Umbilical cord (tissue), 2 donors: Measurements from ENCODE around the gene HDAC4. TPM values are rescaled to one million over a fixed set of nuclear protein-coding genes. Genes with fewer than 3 reads are reported as not detected.

Experiments used
- DNase-seq: peaks from one replicate; pipeline ENCODE4 v3.0.0-alpha.2; 2015; ENCODE audit warnings: low spot score
- total RNA-seq: library from RNA; depleted of rRNA; stranded (reverse); fragments of >200 nt; gene quantifications from one replicate; pipeline ENCODE4 v1.2.3, GENCODE V29; 2014; ENCODE audit warnings: low replicate concordance; ENCODE audit not compliant: insufficient read depth

The HDAC4 gene
- total RNA-seq, 1 donor from 2014 or later, result 99.4 TPM

- no peak for DNase-seq
These were observed 103.4 kb downstream of the HDAC4 start for GRCh38 chr2:239297142-239298004.

- DNase-seq, result no peak
These were observed 104.5 kb downstream of the HDAC4 start for GRCh38 chr2:239296020-239296932.

GRCh38 chr2:239295377-239296019 is 105.3 kb downstream of the HDAC4 start:
- no peak for DNase-seq

- no peak for DNase-seq
These were observed 106.2 kb downstream of the HDAC4 start for GRCh38 chr2:239294571-239295054.

GRCh38 chr2:239293775-239294430 is 106.9 kb downstream of the HDAC4 start:
- DNase-seq, result no peak

- DNase-seq, result peak; percentile 47
These were observed 107.7 kb downstream of the HDAC4 start for GRCh38 chr2:239292959-239293774.

- DNase-seq, result no peak
These were observed 108.3 kb downstream of the HDAC4 start for GRCh38 chr2:239292531-239292930.

- no peak for DNase-seq
These were observed 109.1 kb downstream of the HDAC4 start for GRCh38 chr2:239291475-239292350.

GRCh38 chr2:239290618-239291474 is 110.0 kb downstream of the HDAC4 start:
- peak; percentile 62 for DNase-seq

- DNase-seq, result no peak
These were observed 111.3 kb downstream of the HDAC4 start for GRCh38 chr2:239289545-239289944.

GRCh38 chr2:239288951-239289511 is 111.8 kb downstream of the HDAC4 start:
- peak; percentile 72 for DNase-seq

GRCh38 chr2:239288237-239288636 is 112.6 kb downstream of the HDAC4 start:
- peak; percentile 59 for DNase-seq

- peak; percentile 74 for DNase-seq
These were observed 113.4 kb downstream of the HDAC4 start for GRCh38 chr2:239287461-239287860.

GRCh38 chr2:239286901-239287300 is 113.9 kb downstream of the HDAC4 start:
- no peak for DNase-seq

GRCh38 chr2:239285932-239286230 is 114.9 kb downstream of the HDAC4 start:
- DNase-seq, result no peak

- no peak for DNase-seq
These were observed 115.5 kb downstream of the HDAC4 start for GRCh38 chr2:239285071-239285931.
